ENCODE data around the gene PTPRQ.
"Not testable (repeated sequence)": the region's sequence is repeated elsewhere in the genome, so short reads cannot be mapped to it uniquely, and the experiment has no call there.

Gene PTPRQ

GRCh38 chr12:80443974-80444666, at the start of gene PTPRQ:
PTPRQ (plus strand) TSS chr12:80444235; CDS start chr12:80444346, 111 bp downstream.
- DNase-seq, result no peak

GRCh38 chr12:80400571-80400991, 43.5 kb upstream of the PTPRQ start:
- DNase-seq, result no peak

- no peak for DNase-seq
Observed at GRCh38 chr12:80401191-80401590, 42.8 kb upstream of the PTPRQ start.

GRCh38 chr12:80404629-80405028, 39.4 kb upstream of the PTPRQ start:
- DNase-seq, result no peak

- DNase-seq, result no peak
Observed at GRCh38 chr12:80406253-80406652, 37.8 kb upstream of the PTPRQ start.

- no peak for DNase-seq
Observed at GRCh38 chr12:80411787-80412186, 32.2 kb upstream of the PTPRQ start.

GRCh38 chr12:80412343-80412953, 31.6 kb upstream of the PTPRQ start:
- DNase-seq, result peak; percentile 55

- DNase-seq, result no peak
Observed at GRCh38 chr12:80413462-80413861, 30.6 kb upstream of the PTPRQ start.

GRCh38 chr12:80415466-80415865, 28.6 kb upstream of the PTPRQ start:
- no peak for DNase-seq

GRCh38 chr12:80419644-80420043, 24.4 kb upstream of the PTPRQ start:
- no peak for DNase-seq

GRCh38 chr12:80420075-80420474, 24.0 kb upstream of the PTPRQ start:
- no peak for DNase-seq

GRCh38 chr12:80422550-80422949, 21.5 kb upstream of the PTPRQ start:
- DNase-seq, result no peak

- no peak for DNase-seq
Observed at GRCh38 chr12:80432061-80432460, 12.0 kb upstream of the PTPRQ start.

- DNase-seq, result no peak
Observed at GRCh38 chr12:80441921-80442320, 2.1 kb upstream of the PTPRQ start.

- DNase-seq, result no peak
Observed at GRCh38 chr12:80442426-80443222, 1.4 kb upstream of the PTPRQ start.

- DNase-seq, result no peak
Observed at GRCh38 chr12:80445083-80445793, 1.2 kb downstream of the PTPRQ start.

- DNase-seq, result no peak
Observed at GRCh38 chr12:80456513-80456912, 12.5 kb downstream of the PTPRQ start.

GRCh38 chr12:80460972-80461371, 16.9 kb downstream of the PTPRQ start:
- no peak for DNase-seq

- DNase-seq, result not testable (repeated sequence)
Observed at GRCh38 chr12:80461851-80462250, 17.8 kb downstream of the PTPRQ start.

- no peak for DNase-seq
Observed at GRCh38 chr12:80469681-80470080, 25.6 kb downstream of the PTPRQ start.

- DNase-seq, result no peak
Observed at GRCh38 chr12:80470403-80470802, 26.4 kb downstream of the PTPRQ start.

GRCh38 chr12:80472236-80472635, 28.2 kb downstream of the PTPRQ start:
- no peak for DNase-seq

GRCh38 chr12:80472911-80473500, 29.0 kb downstream of the PTPRQ start:
- DNase-seq, result peak; percentile 37
